Subcutaneous adipose tissue (tissue), 4 donors: ENCODE data around the gene NHSL2. TPM values are rescaled to one million over a fixed set of nuclear protein-coding genes. Genes with fewer than 3 reads are reported as not detected.

ENCODE experiments used
- total RNA-seq, 4 donors: library from RNA; depleted of rRNA; stranded (reverse); fragments of >200 nt; gene quantifications; one replicate each; pipeline ENCODE4 v1.1.0, GENCODE V29; 2016
- TF ChIP-seq, protein P1 (sequence below): fragments of 450-650 bp; IDR thresholded peaks from one replicate; pipeline ENCODE4 v1.5.1; 2016; ENCODE audit warnings: low read depth, mild to moderate bottlenecking, control low read depth, antibody characterized with exemption, moderate library complexity

NHSL2 gene
- total RNA-seq, 4 donors from 2014 or later, result 5.6 to 12.2 (median 8.8) TPM

GRCh38 chrX:72051589-72051988 lies 140.9 kb downstream of the NHSL2 start:
- TF ChIP-seq, protein P1, sequence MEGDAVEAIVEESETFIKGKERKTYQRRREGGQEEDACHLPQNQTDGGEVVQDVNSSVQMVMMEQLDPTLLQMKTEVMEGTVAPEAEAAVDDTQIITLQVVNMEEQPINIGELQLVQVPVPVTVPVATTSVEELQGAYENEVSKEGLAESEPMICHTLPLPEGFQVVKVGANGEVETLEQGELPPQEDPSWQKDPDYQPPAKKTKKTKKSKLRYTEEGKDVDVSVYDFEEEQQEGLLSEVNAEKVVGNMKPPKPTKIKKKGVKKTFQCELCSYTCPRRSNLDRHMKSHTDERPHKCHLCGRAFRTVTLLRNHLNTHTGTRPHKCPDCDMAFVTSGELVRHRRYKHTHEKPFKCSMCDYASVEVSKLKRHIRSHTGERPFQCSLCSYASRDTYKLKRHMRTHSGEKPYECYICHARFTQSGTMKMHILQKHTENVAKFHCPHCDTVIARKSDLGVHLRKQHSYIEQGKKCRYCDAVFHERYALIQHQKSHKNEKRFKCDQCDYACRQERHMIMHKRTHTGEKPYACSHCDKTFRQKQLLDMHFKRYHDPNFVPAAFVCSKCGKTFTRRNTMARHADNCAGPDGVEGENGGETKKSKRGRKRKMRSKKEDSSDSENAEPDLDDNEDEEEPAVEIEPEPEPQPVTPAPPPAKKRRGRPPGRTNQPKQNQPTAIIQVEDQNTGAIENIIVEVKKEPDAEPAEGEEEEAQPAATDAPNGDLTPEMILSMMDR, result no peak

GRCh38 chrX:72052415-72053090 lies 141.9 kb downstream of the NHSL2 start:
- TF ChIP-seq, protein P1, result no peak

DNA sequence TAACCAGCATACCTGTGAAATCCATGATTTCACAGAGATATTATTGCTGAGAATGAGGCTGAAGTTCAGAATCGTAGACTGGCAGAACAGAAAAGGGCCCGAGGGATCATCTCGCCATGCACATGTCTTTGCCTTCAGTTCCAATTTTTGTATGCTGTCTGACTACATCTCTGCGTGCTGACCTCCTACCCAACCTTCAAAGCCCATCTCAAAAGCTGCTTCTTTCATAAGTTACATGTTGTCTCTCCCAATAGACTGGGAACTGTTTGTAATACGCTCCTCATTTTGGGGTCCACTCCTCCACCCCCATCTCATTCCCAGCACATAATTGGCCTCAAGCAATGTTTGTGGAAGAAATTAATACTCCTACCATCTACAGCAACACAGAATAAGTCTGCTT lies 142.9 kb downstream of the NHSL2 start:
- TF ChIP-seq, protein P1, result no peak

GRCh38 chrX:72054779-72055489 lies 144.3 kb downstream of the NHSL2 start:
- TF ChIP-seq, protein P1, result no peak

- TF ChIP-seq, protein P1, result no peak
These were observed 146.7 kb downstream of the NHSL2 start for GRCh38 chrX:72057331-72057730.

GRCh38 chrX:72057849-72058248 lies 147.2 kb downstream of the NHSL2 start:
- TF ChIP-seq, protein P1, result no peak

DNA sequence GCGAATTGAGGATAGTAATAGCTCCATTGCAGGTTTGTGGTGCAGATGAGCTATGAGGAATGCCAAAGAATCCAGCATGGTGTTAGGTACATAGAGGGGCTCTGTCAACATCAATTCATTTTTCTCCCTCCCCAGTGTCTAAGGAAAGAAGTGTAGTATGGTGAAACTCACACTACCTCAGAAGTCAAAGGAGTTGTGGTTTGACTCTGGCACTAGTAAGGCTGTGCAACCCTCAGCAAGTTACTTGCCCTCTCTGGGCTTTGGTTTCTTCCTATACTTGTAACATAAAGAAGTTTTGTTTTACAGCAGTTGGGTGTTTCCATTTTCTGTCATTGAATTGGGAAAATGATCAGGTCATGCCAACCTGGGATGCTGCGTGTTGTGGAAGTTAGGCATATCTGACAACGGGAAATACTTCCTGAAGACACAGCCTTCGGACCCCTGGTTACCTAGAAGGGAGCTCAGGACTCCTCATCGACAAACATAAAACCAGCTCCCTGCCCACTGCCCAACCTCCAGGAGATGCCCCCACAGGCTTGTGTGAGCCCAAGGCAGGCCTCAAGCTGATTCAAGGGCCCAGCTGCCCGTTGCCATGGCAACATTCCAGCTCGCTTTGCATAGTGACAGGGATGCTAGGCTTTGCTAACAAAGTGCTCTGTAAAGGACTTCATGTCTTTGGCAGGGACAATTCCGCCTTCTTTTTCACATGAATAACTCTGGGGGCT lies 149.7 kb downstream of the NHSL2 start:
- TF ChIP-seq, protein P1, result no peak
